BLaER1 (cell line): Measurements from ENCODE around the gene SSR1.
"Not testable (repeated sequence)": the region's sequence is repeated elsewhere in the genome, so short reads cannot be mapped to it uniquely, and the experiment has no call there.

Experiments
- H3K27ac ChIP-seq: shearing (Covaris generic); formaldehyde crosslinking; 2 replicates; pipeline ENCODE4 v1.8.1; 2022
- H3K27me3 ChIP-seq: shearing (Covaris generic); formaldehyde crosslinking; 2 replicates; pipeline ENCODE4 v1.8.1; 2022
- H3K36me3 ChIP-seq: shearing (Covaris generic); formaldehyde crosslinking; 2 replicates; pipeline ENCODE4 v1.8.1; 2022
- H3K4me1 ChIP-seq: shearing (Covaris generic); formaldehyde crosslinking; 2 replicates; pipeline ENCODE4 v1.8.1; 2022
- H3K4me2 ChIP-seq: shearing (Covaris generic); formaldehyde crosslinking; 2 replicates; pipeline ENCODE4 v1.8.1; 2022
- H3K4me3 ChIP-seq: shearing (Covaris generic); formaldehyde crosslinking; 2 replicates; pipeline ENCODE4 v1.8.1; 2022
- H3K9ac ChIP-seq: shearing (Covaris generic); formaldehyde crosslinking; 2 replicates; pipeline ENCODE4 v1.8.1; 2022
- H3K9me3 ChIP-seq: shearing (Covaris generic); formaldehyde crosslinking; 2 replicates; pipeline ENCODE4 v1.8.1; 2022
- H4K20me1 ChIP-seq: shearing (Covaris generic); formaldehyde crosslinking; 2 replicates; pipeline ENCODE4 v1.8.1; 2022
- Cebpa-rat ChIP-seq: shearing (Covaris generic); IDR thresholded peaks from 2 replicates; pipeline ENCODE4 v1.8.1; 2022

SSR1 gene

DNA sequence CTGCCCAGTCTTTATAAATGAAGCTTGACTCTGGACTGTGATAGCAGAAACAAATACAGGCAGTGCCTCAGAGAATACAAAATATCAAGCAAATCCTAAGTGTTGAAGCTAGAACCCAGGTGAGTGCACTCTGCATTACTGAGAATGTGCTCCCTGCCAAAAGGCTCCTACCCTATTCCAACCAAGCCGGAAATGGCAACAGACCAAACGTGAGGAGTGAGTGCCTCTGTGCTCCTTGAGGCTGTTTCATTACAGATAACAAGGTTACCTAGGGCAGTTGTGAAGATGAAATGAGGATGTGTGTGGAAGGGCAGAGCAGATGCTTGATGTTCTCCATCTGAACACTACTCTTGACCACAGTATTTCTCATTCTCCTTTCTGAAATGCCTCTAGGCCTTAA is 29.3 kb downstream of the SSR1 start:
- Histone ChIP-seq H3K27me3 (no peaks in the 10 kb centered on the region), H3K4me2 (no peak overlapping the region), H3K4me1 (peaks cover 33% of the 10 kb centered on the region), H3K27ac (no peak overlapping the region), H4K20me1 (no peaks in the 10 kb centered on the region), H3K4me3 (no peak overlapping the region), H3K36me3 (peaks cover 44% of the 10 kb centered on the region), H3K9ac (no peak overlapping the region), H3K9me3 (no peaks in the 10 kb centered on the region)
- TF ChIP-seq Cebpa-rat = no peak

- Histone ChIP-seq H3K27me3 (no peaks in the 10 kb centered on the region), H3K4me3 (no peak overlapping the region), H3K4me2 (peak overlapping the region; percentile 61), H3K36me3 (peaks cover 34% of the 10 kb centered on the region), H3K27ac (peak overlapping the region; percentile 43), H3K9me3 (no peaks in the 10 kb centered on the region), H3K9ac (no peak overlapping the region), H4K20me1 (no peaks in the 10 kb centered on the region), H3K4me1 (peaks cover 34% of the 10 kb centered on the region)
- no peak for TF ChIP-seq Cebpa-rat
Measured at GRCh38 chr6:7282097-7282906, 30.7 kb downstream of the SSR1 start.

DNA sequence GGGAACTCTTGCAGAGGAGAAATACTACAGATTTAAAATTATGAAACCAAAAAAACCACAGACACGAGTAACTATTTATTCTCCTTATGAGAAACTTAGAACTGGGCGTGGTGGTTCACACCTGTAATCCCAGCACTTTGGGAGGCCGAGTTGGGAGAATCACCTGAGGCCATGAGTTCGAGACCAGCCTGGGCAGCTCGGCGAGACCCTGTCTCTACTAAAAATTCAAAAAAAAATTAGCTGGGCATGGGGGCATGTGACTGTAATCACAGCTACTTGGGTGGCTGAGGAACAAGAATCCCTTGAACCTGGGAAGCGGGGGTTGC is 36.8 kb downstream of the SSR1 start:
- H3K4me2 ChIP-seq = 0 out of 2 replicates have a peak overlapping the region, but pooled peaks have one; percentile 63
- H3K9me3 ChIP-seq = no peaks in the 10 kb centered on the region
- H3K36me3 ChIP-seq = no peaks in the 10 kb centered on the region
- H3K27ac ChIP-seq = no peak overlapping the region
- no peak for TF ChIP-seq Cebpa-rat
- H4K20me1 ChIP-seq = no peaks in the 10 kb centered on the region
- H3K27me3 ChIP-seq = no peaks in the 10 kb centered on the region
- peaks cover 35% of the 10 kb centered on the region for H3K4me1 ChIP-seq
- no peak overlapping the region for H3K4me3 ChIP-seq
- no peak overlapping the region for H3K9ac ChIP-seq

DNA sequence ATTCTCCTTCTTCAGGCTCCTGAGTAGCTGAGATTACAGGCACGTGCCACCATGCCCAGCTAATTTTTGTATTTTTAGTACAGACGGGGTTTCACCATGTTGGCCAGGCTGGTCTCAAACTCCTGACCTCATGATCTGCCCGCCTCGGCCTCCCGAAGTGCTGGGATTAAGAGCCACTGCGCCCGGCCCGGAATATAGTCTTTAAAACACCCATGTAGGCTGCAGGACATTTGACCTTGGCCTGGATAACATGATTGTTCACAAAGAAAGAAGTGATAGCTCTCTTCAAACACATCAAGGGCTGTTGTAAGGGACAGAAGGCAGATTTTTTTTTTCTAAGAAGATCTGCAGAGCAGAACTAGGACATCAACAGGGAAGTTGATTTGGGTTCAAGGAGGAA is 38.5 kb downstream of the SSR1 start:
- H3K4me3 ChIP-seq, H3K9me3 ChIP-seq, H3K4me2 ChIP-seq, H3K27me3 ChIP-seq, H3K36me3 ChIP-seq, H3K9ac ChIP-seq, H4K20me1 ChIP-seq, H3K27ac ChIP-seq: not testable (repeated sequence)
- peaks cover 35% of the 10 kb centered on the region for H3K4me1 ChIP-seq

- H3K36me3 ChIP-seq = no peaks in the 10 kb centered on the region
- no peaks in the 10 kb centered on the region for H4K20me1 ChIP-seq
- H3K27me3 ChIP-seq = no peaks in the 10 kb centered on the region
- no peak overlapping the region for H3K9ac ChIP-seq
- H3K4me1 ChIP-seq = peaks cover 32% of the 10 kb centered on the region
- no peak overlapping the region for H3K27ac ChIP-seq
- H3K4me3 ChIP-seq = no peak overlapping the region
- no peak for TF ChIP-seq Cebpa-rat
- peak overlapping the region; percentile 54 for H3K4me2 ChIP-seq
- H3K9me3 ChIP-seq = no peaks in the 10 kb centered on the region
Measured at GRCh38 chr6:7273709-7274108, 39.3 kb downstream of the SSR1 start.

- Histone ChIP-seq H3K9ac (no peak overlapping the region), H3K4me1 (peaks cover 16% of the 10 kb centered on the region), H4K20me1 (no peaks in the 10 kb centered on the region), H3K27me3 (no peaks in the 10 kb centered on the region), H3K9me3 (no peaks in the 10 kb centered on the region), H3K27ac (no peak overlapping the region), H3K4me2 (no peak overlapping the region), H3K36me3 (no peaks in the 10 kb centered on the region), H3K4me3 (no peak overlapping the region)
- TF ChIP-seq Cebpa-rat = no peak
Measured at GRCh38 chr6:7271205-7271534, 41.8 kb downstream of the SSR1 start.

- H3K9ac ChIP-seq = no peak overlapping the region
- no peak overlapping the region for H3K4me2 ChIP-seq
- H3K27ac ChIP-seq = no peak overlapping the region
- H3K36me3 ChIP-seq = no peaks in the 10 kb centered on the region
- no peak overlapping the region for H3K4me3 ChIP-seq
- peaks cover 17% of the 10 kb centered on the region for H3K4me1 ChIP-seq
- no peaks in the 10 kb centered on the region for H3K27me3 ChIP-seq
- no peaks in the 10 kb centered on the region for H4K20me1 ChIP-seq
- no peak for TF ChIP-seq Cebpa-rat
- no peaks in the 10 kb centered on the region for H3K9me3 ChIP-seq
Measured at GRCh38 chr6:7270320-7271204, 42.4 kb downstream of the SSR1 start.

- Histone ChIP-seq H3K4me2 (no peak overlapping the region), H3K9ac (no peak overlapping the region), H3K27ac (no peak overlapping the region), H3K36me3 (no peaks in the 10 kb centered on the region), H3K27me3 (no peaks in the 10 kb centered on the region), H3K4me3 (no peak overlapping the region), H3K4me1 (peaks cover 17% of the 10 kb centered on the region), H3K9me3 (no peaks in the 10 kb centered on the region), H4K20me1 (no peaks in the 10 kb centered on the region)
- TF ChIP-seq Cebpa-rat = no peak
Measured at GRCh38 chr6:7269816-7270215, 43.2 kb downstream of the SSR1 start.

GRCh38 chr6:7268816-7269555 is 44.0 kb downstream of the SSR1 start:
- H4K20me1 ChIP-seq = no peaks in the 10 kb centered on the region
- H3K9ac ChIP-seq = no peak overlapping the region
- H3K27ac ChIP-seq = no peak overlapping the region
- H3K4me3 ChIP-seq = no peak overlapping the region
- no peak overlapping the region for H3K4me2 ChIP-seq
- H3K36me3 ChIP-seq = no peaks in the 10 kb centered on the region
- H3K27me3 ChIP-seq = no peaks in the 10 kb centered on the region
- H3K4me1 ChIP-seq = peaks cover 16% of the 10 kb centered on the region
- no peaks in the 10 kb centered on the region for H3K9me3 ChIP-seq
- no peak for TF ChIP-seq Cebpa-rat

GRCh38 chr6:7268362-7268761 is 44.6 kb downstream of the SSR1 start:
- Histone ChIP-seq H3K4me2 (no peak overlapping the region), H3K9ac (no peak overlapping the region), H3K36me3 (no peaks in the 10 kb centered on the region), H3K27ac (no peak overlapping the region), H3K9me3 (no peaks in the 10 kb centered on the region), H4K20me1 (no peaks in the 10 kb centered on the region), H3K4me3 (no peak overlapping the region), H3K27me3 (no peaks in the 10 kb centered on the region), H3K4me1 (peaks cover 12% of the 10 kb centered on the region)
- TF ChIP-seq Cebpa-rat = no peak
